ENCODE data around the gene DNM1.

DNM1 gene

GRCh38 chr9:128257086-128257825 is 54.1 kb downstream of the DNM1 start:
- H3K36me3 ChIP-seq (ENCODE audit: insufficient read depth, low read length) = peaks cover 41% of the 10 kb centered on the region
- no peaks in the 10 kb centered on the region for H3K79me2 ChIP-seq (ENCODE audit: insufficient read depth, low read length)
- no peaks in the 10 kb centered on the region for H3K4me1 ChIP-seq (ENCODE audit: insufficient read depth, low read length)
- ATAC-seq (ENCODE audit: insufficient read depth, low read depth) (no peak), DNase-seq (no peak)
- H3K9me3 ChIP-seq (ENCODE audit: insufficient read depth, low read length, severe bottlenecking) = no peaks in the 10 kb centered on the region
- H3K9ac ChIP-seq (ENCODE audit: low read depth, low read length) = no peak overlapping the region
- H2AFZ ChIP-seq (ENCODE audit: low read depth, low read length) = no peak overlapping the region
- H3K27me3 ChIP-seq (ENCODE audit: insufficient read depth, low read length, poor library complexity) = no peaks in the 10 kb centered on the region
- H3K4me3 ChIP-seq (ENCODE audit: low read depth in 1 of 2, low read length in 2 of 2) = no peak overlapping the region
- TF ChIP-seq, protein P1, sequence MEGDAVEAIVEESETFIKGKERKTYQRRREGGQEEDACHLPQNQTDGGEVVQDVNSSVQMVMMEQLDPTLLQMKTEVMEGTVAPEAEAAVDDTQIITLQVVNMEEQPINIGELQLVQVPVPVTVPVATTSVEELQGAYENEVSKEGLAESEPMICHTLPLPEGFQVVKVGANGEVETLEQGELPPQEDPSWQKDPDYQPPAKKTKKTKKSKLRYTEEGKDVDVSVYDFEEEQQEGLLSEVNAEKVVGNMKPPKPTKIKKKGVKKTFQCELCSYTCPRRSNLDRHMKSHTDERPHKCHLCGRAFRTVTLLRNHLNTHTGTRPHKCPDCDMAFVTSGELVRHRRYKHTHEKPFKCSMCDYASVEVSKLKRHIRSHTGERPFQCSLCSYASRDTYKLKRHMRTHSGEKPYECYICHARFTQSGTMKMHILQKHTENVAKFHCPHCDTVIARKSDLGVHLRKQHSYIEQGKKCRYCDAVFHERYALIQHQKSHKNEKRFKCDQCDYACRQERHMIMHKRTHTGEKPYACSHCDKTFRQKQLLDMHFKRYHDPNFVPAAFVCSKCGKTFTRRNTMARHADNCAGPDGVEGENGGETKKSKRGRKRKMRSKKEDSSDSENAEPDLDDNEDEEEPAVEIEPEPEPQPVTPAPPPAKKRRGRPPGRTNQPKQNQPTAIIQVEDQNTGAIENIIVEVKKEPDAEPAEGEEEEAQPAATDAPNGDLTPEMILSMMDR (IDR thresholded peaks at IDR 0.05; ENCODE audit: borderline replicate concordance, extremely low read depth, low read length, poor library complexity, severe bottlenecking) = no peak
- no peak for TF ChIP-seq EZH2 (IDR thresholded peaks at IDR 0.05; ENCODE audit: borderline replicate concordance, low read depth, low read length, severe bottlenecking)
- no peak overlapping the region for H3K27ac ChIP-seq (ENCODE audit: low read length)
- no peaks in the 10 kb centered on the region; the same call in 1 of the 2 replicates for H4K20me1 ChIP-seq (ENCODE audit: insufficient read depth, low read length)
- no peak overlapping the region for H3K4me2 ChIP-seq (ENCODE audit: insufficient read depth, low read length)

- no peaks in the 10 kb centered on the region; the same call in 1 of the 2 replicates for H4K20me1 ChIP-seq (ENCODE audit: insufficient read depth, low read length)
Measured at GRCh38 chr9:128257907-128258306, 54.7 kb downstream of the DNM1 start.

DNA sequence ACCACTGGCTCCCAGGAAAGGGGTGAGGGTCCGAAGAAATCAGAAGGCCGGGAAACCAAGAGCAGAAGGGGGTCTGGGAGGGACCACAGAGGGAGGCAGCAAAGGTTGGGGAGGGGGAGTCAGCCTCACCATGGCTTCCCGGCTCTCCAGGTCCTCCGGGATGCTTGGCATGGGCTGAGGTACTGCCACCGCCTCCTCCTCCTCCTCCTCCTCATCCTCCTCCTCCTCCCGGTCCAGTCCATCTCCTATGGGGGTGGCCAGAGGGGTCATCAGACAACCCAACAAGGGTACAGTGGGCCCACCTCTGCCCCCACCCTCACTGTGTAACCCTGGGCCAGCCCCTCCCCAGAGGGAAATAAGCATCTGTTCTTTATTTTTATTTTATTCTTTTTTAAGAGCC is 55.1 kb downstream of the DNM1 start:
- H3K4me2 ChIP-seq (ENCODE audit: insufficient read depth, low read length) = no peak overlapping the region
- H4K20me1 ChIP-seq (ENCODE audit: insufficient read depth, low read length) = no peaks in the 10 kb centered on the region
- H3K4me1 ChIP-seq (ENCODE audit: insufficient read depth, low read length) = no peaks in the 10 kb centered on the region
- H3K9me3 ChIP-seq (ENCODE audit: insufficient read depth, low read length, severe bottlenecking) = no peaks in the 10 kb centered on the region
- DNase-seq (no peak), ATAC-seq (ENCODE audit: insufficient read depth, low read depth) (no peak)
- no peaks in the 10 kb centered on the region for H3K27me3 ChIP-seq (ENCODE audit: insufficient read depth, low read length, poor library complexity)
- no peak overlapping the region for H3K9ac ChIP-seq (ENCODE audit: low read depth, low read length)
- H3K4me3 ChIP-seq (ENCODE audit: low read depth in 1 of 2, low read length in 2 of 2) = no peak overlapping the region
- no peaks in the 10 kb centered on the region for H3K79me2 ChIP-seq (ENCODE audit: insufficient read depth, low read length)
- H2AFZ ChIP-seq (ENCODE audit: low read depth, low read length) = no peak overlapping the region
- peaks cover 47% of the 10 kb centered on the region for H3K36me3 ChIP-seq (ENCODE audit: insufficient read depth, low read length)
- no peak overlapping the region for H3K27ac ChIP-seq (ENCODE audit: low read length)
- no peak for TF ChIP-seq EZH2 (IDR thresholded peaks at IDR 0.05; ENCODE audit: borderline replicate concordance, low read depth, low read length, severe bottlenecking)
- TF ChIP-seq, protein P1 (IDR thresholded peaks at IDR 0.05; ENCODE audit: borderline replicate concordance, extremely low read depth, low read length, poor library complexity, severe bottlenecking) = no peak

More at GRCh38 chr9:128257907-128258306, 54.7 kb downstream of the DNM1 start:
- Histone ChIP-seq H3K36me3 (ENCODE audit: insufficient read depth, low read length) (peaks cover 47% of the 10 kb centered on the region), H3K4me1 (ENCODE audit: insufficient read depth, low read length) (no peaks in the 10 kb centered on the region), H3K4me2 (ENCODE audit: insufficient read depth, low read length) (no peak overlapping the region), H3K79me2 (ENCODE audit: insufficient read depth, low read length) (no peaks in the 10 kb centered on the region), H3K9me3 (ENCODE audit: insufficient read depth, low read length, severe bottlenecking) (no peaks in the 10 kb centered on the region), H3K9ac (ENCODE audit: low read depth, low read length) (no peak overlapping the region), H3K27ac (ENCODE audit: low read length) (no peak overlapping the region), H3K4me3 (ENCODE audit: low read depth in 1 of 2, low read length in 2 of 2) (no peak overlapping the region), H2AFZ (ENCODE audit: low read depth, low read length) (no peak overlapping the region), H3K27me3 (ENCODE audit: insufficient read depth, low read length, poor library complexity) (no peaks in the 10 kb centered on the region)
- no peak for DNase-seq
- TF ChIP-seq, protein P1 (IDR thresholded peaks at IDR 0.05; ENCODE audit: borderline replicate concordance, extremely low read depth, low read length, poor library complexity, severe bottlenecking) = no peak
- TF ChIP-seq EZH2 (IDR thresholded peaks at IDR 0.05; ENCODE audit: borderline replicate concordance, low read depth, low read length, severe bottlenecking) = no peak
- no peak for ATAC-seq (ENCODE audit: insufficient read depth, low read depth)

Data from DND-41 (cell line).